Femur (tissue), 1 donor: Measurements from ENCODE around the gene TES.
"Not testable (repeated sequence)": the region's sequence is repeated elsewhere in the genome, so short reads cannot be mapped to it uniquely, and the experiment has no call there.

Experiments used
- DNase-seq: peaks from one replicate; pipeline ENCODE4 v3.0.0-alpha.2; 2017

TES gene

DNA sequence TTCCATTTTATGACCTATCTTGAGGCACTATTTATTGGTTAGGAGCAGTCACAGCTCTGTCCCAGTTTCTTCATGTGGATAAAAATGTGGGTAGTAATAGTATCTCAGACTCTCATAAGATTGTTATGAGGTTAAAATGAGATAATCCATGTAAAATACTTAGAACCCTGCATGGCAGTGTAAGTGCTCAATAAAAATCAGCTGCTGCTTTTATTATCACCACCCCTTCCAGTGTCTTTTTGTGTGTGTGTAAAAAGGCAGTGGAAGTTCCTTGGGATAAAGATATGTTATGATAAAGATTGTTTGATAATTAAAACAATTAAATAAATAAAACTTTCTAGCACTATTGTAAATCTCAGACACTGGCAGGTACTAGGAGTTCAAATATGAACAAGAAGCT, 15.5 kb downstream of the TES start:
- DNase-seq: no peak

DNA sequence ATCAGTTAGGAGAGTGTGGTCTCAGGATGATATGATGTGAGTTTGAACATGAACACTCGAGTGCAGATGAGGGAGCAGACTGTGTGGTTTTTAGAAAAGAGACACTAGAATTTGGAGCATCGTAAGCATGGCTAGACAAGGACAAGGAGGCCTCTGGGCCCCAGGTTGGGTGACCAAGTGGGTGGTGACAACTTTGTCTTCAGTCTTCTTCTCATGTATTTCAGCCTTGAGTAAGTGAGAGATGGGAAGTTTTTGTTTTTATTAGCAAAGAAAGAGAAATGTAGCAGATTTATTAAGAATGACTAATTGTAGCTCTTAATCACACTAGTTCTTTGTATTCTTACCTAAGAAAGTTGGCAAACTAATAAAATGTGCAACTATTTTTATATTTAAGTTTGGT, 16.3 kb downstream of the TES start:
- DNase-seq: no peak

DNA sequence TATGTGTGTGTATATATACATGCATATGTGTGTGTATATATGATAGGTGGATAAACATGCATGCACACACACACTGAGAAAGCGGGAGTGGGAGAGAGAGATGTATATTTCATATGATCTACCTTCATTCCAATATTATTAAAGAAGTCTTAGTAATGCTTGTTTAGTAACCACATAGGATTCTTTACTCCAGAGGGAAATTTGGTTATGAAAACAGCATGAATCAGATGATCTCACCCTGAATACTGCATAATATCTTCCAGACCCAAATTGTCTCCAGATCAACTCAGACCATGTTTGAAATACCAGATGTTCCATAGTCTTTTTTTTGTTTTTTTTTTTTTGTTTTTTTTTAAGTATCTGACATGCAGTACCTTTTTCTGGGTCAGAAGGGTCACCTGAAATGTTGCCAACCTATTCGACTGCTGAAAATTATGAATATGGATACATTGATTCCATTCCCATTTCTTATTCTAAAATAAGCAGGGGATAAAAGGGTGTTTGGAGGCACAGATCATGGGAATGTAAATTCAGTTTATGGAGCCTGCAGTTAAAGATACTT, 17.4 kb downstream of the TES start:
- DNase-seq: no peak

DNA sequence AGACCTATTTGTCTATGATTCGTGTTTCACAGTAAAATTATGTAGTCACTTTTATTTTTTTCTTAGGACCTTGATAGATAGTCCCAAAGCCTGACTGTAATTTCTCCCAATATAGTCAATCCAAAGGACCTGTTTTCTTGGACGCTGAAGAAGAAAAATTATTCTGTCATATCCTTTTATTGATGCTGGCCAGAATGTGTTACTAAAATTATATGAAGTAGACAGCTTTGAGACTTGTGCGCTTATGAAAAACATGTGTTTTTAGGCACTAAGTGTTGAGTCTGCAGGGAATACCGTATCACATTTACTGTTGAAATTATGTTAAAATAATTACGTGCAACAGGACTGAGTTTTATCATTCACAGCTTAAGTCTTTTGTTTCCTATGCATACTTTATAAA, 17.9 kb downstream of the TES start:
- DNase-seq: no peak

DNA sequence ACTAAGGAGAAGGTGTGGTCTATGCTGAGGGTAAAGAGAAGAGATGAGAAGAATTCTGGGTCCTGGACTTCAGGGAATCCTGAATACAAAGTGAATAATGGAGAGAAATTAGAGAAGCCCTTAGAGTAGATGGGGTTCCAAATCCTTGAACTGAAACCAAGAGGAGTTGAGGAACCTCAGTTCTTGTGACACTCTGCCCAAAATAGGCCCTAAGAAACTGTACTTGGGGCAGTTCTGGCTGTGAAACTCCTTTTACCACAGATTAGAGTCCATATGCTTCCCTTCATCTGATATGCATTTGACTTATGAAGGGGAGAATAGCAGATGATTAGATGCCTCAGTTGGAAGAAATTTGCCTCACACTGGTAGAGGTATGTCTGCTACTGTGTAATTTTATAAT, 19.0 kb downstream of the TES start:
- DNase-seq: no peak

DNA sequence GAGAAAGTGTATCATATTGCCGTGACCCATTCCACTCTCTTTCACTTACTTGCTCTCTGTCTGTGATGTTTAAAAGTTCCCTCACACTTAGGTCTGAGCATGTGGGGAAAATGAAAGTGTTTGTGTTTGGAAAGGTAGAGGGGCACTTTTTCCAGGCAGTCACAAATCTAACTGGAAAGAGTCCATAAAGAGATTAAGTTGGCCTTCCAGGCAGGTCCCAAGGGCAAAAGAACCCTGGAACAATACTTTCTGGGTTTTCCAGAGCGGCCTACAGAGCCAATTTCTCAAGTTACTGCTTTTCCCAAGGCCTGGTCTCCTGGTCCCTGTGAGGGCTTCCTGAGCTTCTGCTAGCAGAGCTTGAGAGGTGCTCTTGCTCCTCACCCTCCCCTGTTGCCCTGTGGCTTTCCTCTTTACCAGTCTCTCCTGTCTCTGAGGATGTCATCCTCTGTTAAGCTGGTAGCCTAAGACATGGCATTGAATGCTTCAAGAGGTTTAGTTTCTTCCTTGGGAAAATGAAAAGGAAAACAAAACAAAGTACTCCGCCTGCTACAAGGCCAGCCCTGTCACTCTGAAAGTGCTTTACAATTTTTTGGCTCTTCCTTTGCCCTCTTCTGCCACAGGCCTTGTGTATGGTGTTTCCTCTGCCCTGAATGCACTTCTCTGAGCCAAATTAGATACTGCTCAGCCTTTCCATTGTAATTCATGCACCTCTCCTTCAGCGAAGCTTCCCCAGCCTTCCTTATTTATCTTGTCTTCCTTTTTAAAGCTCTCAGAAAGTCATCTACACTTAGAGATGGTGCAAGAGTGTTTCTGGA, 20.1 kb downstream of the TES start:
- DNase-seq: no peak

DNA sequence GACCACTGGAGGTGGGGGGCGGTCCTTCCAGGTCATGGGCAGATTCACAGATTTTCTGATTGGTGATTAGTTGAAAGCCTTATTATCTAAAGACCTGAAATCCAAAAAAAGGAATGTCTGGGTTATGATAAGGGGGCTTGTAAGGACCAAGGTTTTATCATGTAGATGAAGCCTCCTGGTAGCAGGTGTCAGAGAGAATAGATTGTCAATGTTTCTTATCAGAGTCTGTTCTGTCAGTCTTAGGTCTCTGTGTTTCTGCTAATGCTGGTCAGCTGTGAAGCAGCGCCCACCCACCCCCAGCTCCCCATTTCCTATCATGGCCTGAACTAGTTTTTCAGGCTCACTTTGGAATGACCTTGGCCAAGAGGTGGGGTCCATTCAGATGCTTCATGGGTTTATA, 21.2 kb downstream of the TES start:
- DNase-seq: no peak

DNA sequence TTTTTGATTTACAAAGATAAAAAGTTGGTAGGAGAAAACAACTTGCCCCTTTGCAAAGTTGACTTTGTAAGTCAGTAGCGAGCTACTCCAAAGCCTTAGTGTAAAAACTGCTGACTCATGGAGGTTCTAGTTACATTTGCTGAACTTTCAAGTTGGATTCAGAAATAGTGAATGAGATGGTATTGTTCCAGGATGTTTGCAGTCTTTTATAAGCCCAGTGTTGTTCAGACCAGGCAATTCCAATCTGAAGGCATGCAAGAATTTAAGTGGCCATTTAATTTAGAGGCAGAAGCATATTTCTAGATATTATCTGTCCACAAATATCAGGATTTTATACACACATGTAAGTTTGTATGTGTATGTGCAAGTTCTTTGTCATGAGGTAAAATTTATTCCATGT, 21.6 kb downstream of the TES start:
- DNase-seq: no peak

DNA sequence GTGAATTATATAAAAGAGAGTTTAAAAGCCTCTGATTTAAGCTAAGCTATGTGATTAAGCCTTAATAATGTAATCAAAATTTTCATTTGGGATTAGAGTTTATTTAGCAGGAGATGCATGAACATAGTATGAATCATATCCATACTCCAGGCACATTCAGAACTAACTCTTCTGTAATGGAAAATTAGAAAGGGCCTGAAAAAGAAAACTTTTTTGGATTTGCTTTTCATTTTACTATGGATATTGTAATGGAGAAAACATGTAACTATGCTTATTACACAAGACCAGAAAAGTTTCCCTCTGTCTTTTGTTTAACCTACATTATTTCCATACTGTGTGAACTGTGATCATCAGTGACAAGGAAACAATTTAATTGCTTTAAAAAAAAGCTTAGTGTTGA, 22.0 kb downstream of the TES start:
- no peak for DNase-seq

DNA sequence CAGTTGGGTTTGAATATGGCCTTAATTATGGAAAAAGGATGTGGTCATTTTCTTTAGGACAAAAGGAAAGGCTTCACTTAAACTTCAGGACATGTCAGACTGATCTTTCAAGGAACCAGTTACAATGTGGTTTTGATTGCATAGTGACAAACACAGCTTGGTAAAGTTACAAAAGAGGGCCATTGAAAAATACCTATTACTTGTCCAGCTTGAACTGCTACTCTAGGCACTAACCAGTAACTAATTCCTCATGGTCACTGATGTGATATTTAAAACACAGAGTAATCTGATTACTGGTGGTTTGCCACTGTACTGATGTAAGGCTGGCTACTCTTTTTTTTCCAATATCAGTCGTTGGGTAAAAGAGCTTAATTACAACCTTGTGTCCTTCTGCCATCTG, 22.6 kb downstream of the TES start:
- DNase-seq: no peak

DNA sequence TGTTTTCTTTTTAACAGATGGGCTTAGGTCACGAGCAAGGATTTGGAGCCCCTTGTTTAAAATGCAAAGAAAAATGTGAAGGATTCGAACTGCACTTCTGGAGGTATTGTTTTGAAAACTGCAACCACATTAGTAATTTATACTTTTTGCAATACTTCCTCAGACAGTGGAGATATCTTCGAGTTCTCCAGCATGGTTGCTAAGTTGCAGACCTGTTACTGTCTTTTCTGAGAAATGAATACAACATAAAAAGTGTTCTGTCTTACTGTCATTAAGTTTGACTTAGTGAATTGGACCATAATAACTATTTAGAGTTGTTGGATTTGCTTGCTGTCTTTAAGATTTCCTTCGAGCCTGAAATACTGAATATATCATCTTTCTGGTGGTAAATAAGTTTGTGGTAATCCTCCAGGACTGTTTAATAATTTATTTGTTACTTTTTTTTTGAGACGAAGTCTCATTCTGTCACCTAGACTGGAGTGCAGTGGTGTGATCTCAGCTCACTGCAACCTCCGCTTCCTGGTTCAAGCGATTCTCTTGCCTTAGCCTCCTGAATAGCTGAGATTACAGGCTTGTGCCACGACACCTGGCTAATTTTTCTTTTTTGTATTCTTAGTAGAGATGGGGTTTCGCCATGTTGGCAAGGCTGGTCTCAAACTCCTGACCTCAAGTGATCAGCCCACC, 24.3 kb downstream of the TES start:
- DNase-seq: no peak

DNA sequence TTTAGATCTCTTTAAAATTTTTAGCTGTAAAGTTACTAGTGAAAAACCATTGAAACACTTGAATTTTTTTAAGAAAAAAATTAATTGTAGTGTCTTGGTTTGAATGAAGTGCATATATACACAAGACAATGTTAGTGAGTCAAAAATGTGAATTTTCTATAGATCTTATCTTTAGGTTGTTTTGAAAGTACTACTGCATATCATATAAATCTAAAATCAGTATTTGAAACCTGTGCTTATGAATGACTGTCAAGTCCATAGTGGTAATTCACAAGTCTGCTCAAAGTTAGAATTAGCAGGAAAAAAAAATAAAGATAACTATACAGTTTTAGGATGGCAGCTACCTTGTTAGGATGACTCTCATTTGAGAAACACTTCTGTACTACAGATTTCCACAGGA, 25.0 kb downstream of the TES start:
- DNase-seq: no peak

DNA sequence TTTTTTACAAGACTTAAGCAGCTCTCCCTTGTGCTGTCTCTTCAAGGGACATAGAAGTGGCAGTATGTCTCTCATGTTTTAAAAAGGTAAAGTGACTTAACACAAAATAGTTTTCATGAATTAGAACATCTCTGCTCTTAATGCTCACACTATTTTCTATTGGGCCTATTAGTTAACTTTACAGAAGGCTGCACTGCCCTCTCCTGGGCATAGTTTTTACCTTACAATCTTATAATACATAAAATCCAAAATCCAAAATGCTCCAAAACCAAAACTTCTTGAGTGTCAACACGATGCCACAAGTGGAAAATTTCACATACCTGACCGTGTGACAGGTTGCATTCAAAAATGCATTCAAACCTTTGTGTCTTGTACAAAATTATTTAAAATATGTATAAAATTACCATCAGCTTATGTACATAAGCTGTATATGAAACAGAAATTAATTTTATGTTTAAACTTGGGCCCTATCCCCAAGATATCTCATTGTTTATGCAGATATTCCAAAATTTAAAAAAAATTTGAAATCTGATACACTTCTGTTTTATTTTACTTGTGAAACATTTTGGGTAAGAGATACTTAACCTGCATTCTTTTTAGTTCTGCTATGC, 25.8 kb downstream of the TES start:
- DNase-seq: peak; percentile 44

DNA sequence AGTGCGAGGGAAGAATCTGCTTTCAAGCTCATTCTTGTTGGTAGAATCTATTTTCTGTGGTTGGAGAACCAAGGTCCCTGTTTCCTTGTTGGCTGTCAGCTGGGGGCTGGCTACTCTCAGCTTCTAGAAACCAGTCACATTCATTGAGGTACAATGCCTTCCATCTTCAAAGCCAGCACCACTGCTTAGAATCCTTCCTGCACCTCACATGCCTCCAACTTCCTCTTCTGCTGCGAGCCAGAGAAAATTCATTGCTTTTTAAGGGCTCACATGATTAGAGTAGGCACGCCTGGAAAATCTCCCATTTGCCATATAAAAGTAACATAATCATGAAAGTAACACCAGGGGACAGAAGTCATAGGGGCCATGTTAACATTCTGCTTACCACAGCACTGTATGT, 28.7 kb downstream of the TES start:
- no peak for DNase-seq

DNA sequence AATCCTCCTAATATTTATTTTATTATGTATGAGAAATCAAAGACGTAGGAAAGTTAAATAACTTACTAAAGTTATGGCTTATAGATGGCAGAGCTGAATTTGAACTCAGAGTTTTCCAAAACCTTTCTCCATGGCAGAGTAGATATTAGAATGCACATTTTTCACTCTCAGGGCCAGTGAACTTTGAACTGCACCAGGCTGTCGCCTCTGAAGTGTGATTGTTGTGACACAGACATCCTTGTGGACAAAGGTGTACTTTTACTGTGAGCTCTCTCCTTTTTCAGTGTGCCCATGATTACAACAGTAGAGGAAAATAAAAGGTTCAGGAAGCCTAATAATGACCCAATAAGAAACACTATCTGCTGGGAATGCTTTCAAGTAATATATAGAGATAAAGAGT, 29.1 kb downstream of the TES start:
- DNase-seq: no peak

DNA sequence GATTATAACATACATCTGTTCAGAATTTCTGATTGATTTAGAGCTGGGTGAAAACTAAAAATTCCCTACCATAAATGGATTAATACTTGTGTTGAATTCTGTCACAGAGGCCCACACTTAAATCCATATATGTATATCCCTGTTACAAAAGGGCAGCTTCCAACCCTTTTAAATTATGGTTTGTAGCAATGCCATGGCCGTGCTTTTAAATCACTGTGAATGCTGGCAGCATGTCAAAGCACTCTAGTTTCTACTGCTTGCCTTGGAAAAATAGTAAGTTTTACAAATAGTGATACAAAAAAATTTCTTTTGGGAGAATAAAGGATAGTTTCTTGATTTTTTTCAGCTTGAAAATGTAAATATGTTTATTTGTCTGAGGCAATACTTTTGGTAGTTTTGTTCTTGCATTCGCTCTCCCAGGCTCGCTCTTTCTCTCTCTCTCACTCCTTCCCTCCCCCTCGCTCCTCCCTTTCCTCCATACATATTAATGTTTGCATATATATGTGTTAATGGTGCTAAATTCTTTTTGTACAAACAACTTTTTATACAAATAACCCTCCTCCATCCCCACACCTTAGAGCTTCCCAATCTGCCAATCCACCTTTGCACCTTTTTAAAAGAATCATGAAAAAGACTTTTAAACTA, 29.8 kb downstream of the TES start:
- peak; percentile 56 for DNase-seq

DNA sequence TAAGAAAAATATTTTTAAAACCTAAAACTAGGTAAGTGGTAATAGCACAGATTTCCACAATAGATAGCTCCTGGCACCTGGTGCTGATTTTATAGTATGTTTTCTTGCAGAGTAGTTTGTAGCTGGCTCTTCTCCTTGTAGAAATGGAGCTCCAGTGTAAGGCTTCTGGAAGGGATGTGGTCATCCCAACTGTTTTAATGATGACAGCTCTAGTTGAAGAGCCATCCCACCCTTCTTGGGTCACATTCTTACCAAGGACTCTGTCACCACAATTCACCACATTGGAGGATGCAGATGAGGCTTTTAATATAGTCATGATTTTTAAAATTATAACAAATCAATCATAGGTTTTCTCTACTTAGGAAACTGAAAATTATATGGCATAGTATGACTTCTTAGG, 31.0 kb downstream of the TES start:
- DNase-seq: no peak

DNA sequence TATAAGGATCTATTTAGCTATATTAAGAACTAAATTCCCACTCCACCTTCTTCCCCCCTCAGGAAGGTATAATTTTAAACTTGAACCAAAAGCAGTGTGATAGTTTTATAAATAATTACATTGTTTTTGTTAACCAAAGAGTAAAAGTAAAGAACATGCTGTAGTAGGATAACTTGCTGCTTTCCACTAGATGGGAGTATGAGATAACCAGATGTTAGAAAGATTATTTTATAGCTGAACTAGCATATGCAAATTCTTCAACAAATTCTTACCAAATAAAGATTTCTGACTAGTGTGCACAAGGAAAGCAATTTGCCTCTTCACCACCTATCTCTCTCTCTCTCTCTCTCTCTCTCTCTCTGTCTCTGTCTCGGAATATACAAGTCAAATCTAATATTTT, 31.8 kb downstream of the TES start:
- no peak for DNase-seq

DNA sequence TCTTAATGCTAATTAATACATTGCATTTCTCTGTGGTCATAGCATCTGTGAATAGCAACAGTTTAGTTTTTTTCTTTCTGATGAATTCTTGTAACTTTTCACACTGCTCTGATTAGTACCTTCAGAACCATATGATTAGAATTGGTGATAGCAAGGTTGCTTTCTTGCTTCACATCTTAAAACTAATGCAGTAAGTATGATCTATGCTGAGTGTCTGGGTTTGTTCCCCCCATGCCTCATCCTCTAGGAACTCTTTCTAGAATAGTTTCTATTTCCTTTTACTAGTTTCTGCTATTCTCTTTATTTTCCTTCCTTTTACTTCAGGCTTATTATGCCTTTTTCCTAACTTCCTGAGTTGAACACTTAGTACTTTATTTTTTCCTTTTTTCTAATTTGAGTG, 32.4 kb downstream of the TES start:
- no peak for DNase-seq

DNA sequence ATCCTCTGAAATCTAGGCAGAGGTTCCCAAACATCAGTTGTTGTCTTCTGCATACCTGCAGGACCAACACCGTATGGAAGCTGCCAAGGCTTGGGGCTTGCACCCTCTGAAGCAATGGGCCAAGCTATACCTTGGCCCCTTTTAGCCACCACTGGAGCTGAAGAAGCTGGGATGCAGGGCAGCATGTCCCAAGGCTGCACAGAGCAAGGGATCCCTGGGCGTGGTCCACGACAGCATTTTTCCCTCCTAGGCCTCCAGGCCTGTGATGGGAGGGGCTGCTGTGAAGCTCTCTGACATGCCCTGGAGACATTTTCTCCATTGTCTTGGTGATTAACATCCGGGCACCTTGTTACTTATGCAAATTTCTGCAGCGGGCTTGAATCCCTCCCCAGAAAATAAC, 34.5 kb downstream of the TES start:
- DNase-seq: not testable (repeated sequence)

DNA sequence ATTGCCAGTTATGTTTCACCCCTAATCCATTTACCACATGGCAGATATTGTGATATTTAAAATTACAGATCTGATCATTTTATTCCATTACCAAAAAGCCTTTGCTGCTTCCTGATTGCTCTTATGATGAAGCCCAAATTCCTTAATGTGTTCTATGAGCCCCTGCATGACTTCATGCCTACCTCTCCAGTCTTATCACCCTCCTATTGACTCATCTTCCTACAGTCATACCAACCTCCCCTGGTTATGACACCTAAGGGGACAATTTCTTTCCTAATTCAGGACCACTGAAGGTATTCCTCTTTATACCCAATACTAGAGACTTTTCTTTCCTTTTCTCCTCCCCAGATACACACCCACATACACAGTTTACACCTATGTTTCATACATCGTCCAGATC, 36.0 kb downstream of the TES start:
- no peak for DNase-seq

DNA sequence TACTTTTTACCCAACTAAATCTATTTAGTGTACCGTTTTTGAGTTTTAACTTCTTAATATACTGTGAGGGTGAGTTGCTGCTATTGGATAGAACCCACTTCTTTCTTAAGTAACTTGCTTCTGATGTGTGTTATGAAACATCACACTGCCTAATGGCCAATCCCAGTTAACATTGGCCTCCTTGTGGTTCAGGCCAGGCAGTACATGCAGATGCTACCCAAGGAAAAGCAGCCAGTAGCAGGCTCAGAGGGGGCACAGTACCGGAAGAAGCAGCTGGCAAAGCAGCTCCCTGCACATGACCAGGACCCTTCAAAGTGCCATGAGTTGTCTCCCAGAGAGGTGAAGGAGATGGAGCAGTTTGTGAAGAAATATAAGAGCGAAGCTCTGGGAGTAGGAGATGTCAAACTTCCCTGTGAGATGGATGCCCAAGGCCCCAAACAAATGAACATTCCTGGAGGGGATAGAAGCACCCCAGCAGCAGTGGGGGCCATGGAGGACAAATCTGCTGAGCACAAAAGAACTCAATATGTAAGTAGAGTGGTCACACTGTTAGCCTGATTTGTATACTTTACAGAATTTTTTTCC, 39.7 kb downstream of the TES start:
- no peak for DNase-seq

DNA sequence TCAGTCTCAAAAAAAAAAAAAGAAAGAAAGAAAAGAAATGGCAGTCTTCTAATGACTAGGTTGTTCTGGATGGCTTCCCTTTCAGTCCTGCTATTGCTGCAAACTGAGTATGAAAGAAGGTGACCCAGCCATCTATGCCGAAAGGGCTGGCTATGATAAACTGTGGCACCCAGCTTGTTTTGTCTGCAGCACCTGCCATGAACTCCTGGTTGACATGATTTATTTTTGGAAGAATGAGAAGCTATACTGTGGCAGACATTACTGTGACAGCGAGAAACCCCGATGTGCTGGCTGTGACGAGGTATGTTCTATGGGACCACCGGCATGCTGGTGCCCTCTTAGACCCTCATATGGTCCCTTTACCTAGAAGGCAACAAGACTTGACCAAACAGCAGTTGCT, 41.3 kb downstream of the TES start:
- no peak for DNase-seq
